IMR-90 (cell line): ENCODE data around the gene OR51D1. TPM values are rescaled to one million over a fixed set of nuclear protein-coding genes. Genes with fewer than 3 reads are reported as not detected.

Experiments
- ATAC-seq: fragments of 200-7000 bp; cut with Tn5 transposase; 2 replicates; pipeline ENCODE4 v1.9.1; 2020; ENCODE audit warnings: low read depth, mild to moderate bottlenecking, moderate library complexity
- BruUV-seq: library from RNA; stranded (reverse); fragments of 400-500 nt; replicated peaks from 2 replicates; lab custom pipeline; 2021; lab: Mats Ljungman, UMichigan
- CTCF ChIA-PET: fragments of 300-600 bp; formaldehyde crosslinking; extraction: SDS; loops from one replicate; lab custom pipeline; 2021; ENCODE audit warnings: antibody characterized with exemption; lab: Yijun Ruan, JAX
- POLR2A ChIA-PET: fragments of 300-600 bp; sonication (Branson Sonifier 250); formaldehyde crosslinking; loops from one replicate; lab custom pipeline; 2022; ENCODE audit warnings: antibody characterized with exemption; ENCODE audit not compliant: unreplicated experiment; lab: Charles Lee
- DNase-seq: peaks from one replicate; pipeline ENCODE4 v3.0.0; 2013
- H2AFZ ChIP-seq: replicated peaks from 2 replicates; pipeline ENCODE3; 2013; ENCODE audit warnings: low read length, mild to moderate bottlenecking; ENCODE audit not compliant: poor library complexity
- H2AK5ac ChIP-seq: 2 replicates; pipeline ENCODE4 v1.6.1; 2013; ENCODE audit warnings: low read depth, low read length, inconsistent platforms
- H2AK9ac ChIP-seq: replicated peaks from 2 replicates; pipeline ENCODE3; 2013; ENCODE audit warnings: mild to moderate bottlenecking, low read depth, low read length, moderate library complexity; ENCODE audit not compliant: poor library complexity
- H2BK120ac ChIP-seq: 2 replicates; pipeline ENCODE4 v1.6.1; 2013; ENCODE audit warnings: low read depth, low read length, inconsistent platforms
- H2BK15ac ChIP-seq: 3 replicates; pipeline ENCODE4 v1.6.1; 2013; ENCODE audit warnings: low read depth, low read length, inconsistent platforms
- H2BK20ac ChIP-seq: 2 replicates; pipeline ENCODE4 v1.6.1; 2013; ENCODE audit warnings: low read depth, mild to moderate bottlenecking, inconsistent platforms, low read length, moderate library complexity
- H2BK5ac ChIP-seq: 2 replicates; pipeline ENCODE4 v1.6.1; 2013; ENCODE audit warnings: mild to moderate bottlenecking, low read depth, low read length, inconsistent platforms; ENCODE audit not compliant: poor library complexity, severe bottlenecking
- H3K14ac ChIP-seq: replicated peaks from 2 replicates; pipeline ENCODE4 v1.6.1; 2013; ENCODE audit warnings: low read depth, low read length, inconsistent platforms
- H3K18ac ChIP-seq: 2 replicates; pipeline ENCODE4 v1.6.1; 2013; ENCODE audit warnings: low read depth, low read length, control low read depth
- H3K23ac ChIP-seq: 2 replicates; pipeline ENCODE4 v1.6.1; 2013; ENCODE audit warnings: low read depth, low read length, inconsistent platforms
- H3K27ac ChIP-seq: 2 replicates; pipeline ENCODE4 v1.5.1; 2013; ENCODE audit warnings: mild to moderate bottlenecking, control low read depth, low read length; ENCODE audit not compliant: insufficient read depth
- H3K27me3 ChIP-seq: 2 replicates; pipeline ENCODE4 v1.6.1; 2013; ENCODE audit warnings: low read length; ENCODE audit not compliant: control insufficient read depth, insufficient read depth
- H3K36me3 ChIP-seq: 2 replicates; pipeline ENCODE4 v1.6.1; 2013; ENCODE audit warnings: low read length, mixed read lengths; ENCODE audit not compliant: control insufficient read depth, insufficient read depth
- H3K4ac ChIP-seq: 2 replicates; pipeline ENCODE4 v1.6.1; 2013; ENCODE audit warnings: low read depth, low read length, inconsistent platforms
- H3K4me1 ChIP-seq: 2 replicates; pipeline ENCODE4 v1.6.1; 2013; ENCODE audit warnings: low read length, mixed read lengths; ENCODE audit not compliant: control insufficient read depth, insufficient read depth
- H3K4me2 ChIP-seq: 2 replicates; pipeline ENCODE4 v1.6.1; 2013; ENCODE audit warnings: low read depth, mild to moderate bottlenecking, control low read depth, low read length, moderate library complexity
- H3K4me3 ChIP-seq: 2 replicates; pipeline ENCODE4 v1.5.1; 2013; ENCODE audit warnings: low read depth, mild to moderate bottlenecking, control low read depth, low read length, moderate library complexity; ENCODE audit not compliant: insufficient read depth
- H3K56ac ChIP-seq: 2 replicates; pipeline ENCODE4 v1.6.1; 2013; ENCODE audit warnings: low read length, inconsistent platforms; ENCODE audit not compliant: insufficient read depth; ENCODE audit errors: extremely low read depth
- H3K79me1 ChIP-seq, 2 experiments: 2 replicates each; pipeline ENCODE4 v1.6.1; 2013; ENCODE audit warnings: low read length in 2 of 2, inconsistent platforms in 1 of 2, low read depth in 1 of 2
- H3K9ac ChIP-seq: 2 replicates; pipeline ENCODE4 v1.6.1; 2013; ENCODE audit warnings: low read depth, low read length, control low read depth
- H3K9me1 ChIP-seq: 2 replicates; pipeline ENCODE4 v1.6.1; 2013; ENCODE audit warnings: low read length, inconsistent platforms; ENCODE audit not compliant: insufficient read depth
- H3K9me3 ChIP-seq: 2 replicates; pipeline ENCODE4 v1.6.1; 2013; ENCODE audit warnings: low read length; ENCODE audit not compliant: control insufficient read depth, insufficient read depth
- H4K20me1 ChIP-seq: 2 replicates; pipeline ENCODE4 v1.6.1; 2013; ENCODE audit warnings: low read length, inconsistent platforms; ENCODE audit not compliant: insufficient read depth
- H4K5ac ChIP-seq: 2 replicates; pipeline ENCODE4 v1.6.1; 2013; ENCODE audit warnings: mild to moderate bottlenecking, low read depth, low read length, control low read depth
- H4K8ac ChIP-seq, 2 experiments: 2 replicates each; pipeline ENCODE4 v1.6.1; 2013; ENCODE audit warnings: low read depth in 2 of 2, low read length in 2 of 2, control low read depth in 1 of 2, inconsistent platforms in 1 of 2
- H4K91ac ChIP-seq: 2 replicates; pipeline ENCODE4 v1.6.1; 2013; ENCODE audit warnings: low read depth, low read length, inconsistent platforms; ENCODE audit not compliant: insufficient read depth
- BHLHE40 ChIP-seq: fragments of 150-350 bp; IDR thresholded peaks from 2 replicates; pipeline ENCODE4 v1.6.1; 2016; ENCODE audit warnings: mild to moderate bottlenecking, low read depth, low read length
- CEBPB ChIP-seq: IDR thresholded peaks from 2 replicates; pipeline ENCODE4 v1.6.1; 2012; ENCODE audit warnings: low read depth, low read length, improper control_type of control experiment
- CHD1 ChIP-seq: IDR thresholded peaks from 2 replicates; pipeline ENCODE4 v1.6.1; 2012; ENCODE audit warnings: low read depth, low read length, improper control_type of control experiment
- MAFK ChIP-seq: IDR thresholded peaks from 2 replicates; pipeline ENCODE4 v1.6.1; 2012; ENCODE audit warnings: low read depth, low read length, improper control_type of control experiment
- MAZ ChIP-seq: IDR thresholded peaks from 2 replicates; pipeline ENCODE4 v1.6.1; 2012; ENCODE audit warnings: low read depth, mild to moderate bottlenecking, low read length, improper control_type of control experiment, moderate library complexity, borderline replicate concordance
- MXI1 ChIP-seq: IDR thresholded peaks from 2 replicates; pipeline ENCODE4 v1.6.1; 2012; ENCODE audit warnings: low read depth, mild to moderate bottlenecking, low read length, moderate library complexity, borderline replicate concordance
- POLR2A ChIP-seq: IDR thresholded peaks from 2 replicates; pipeline ENCODE4 v1.6.1; 2012; ENCODE audit warnings: mild to moderate bottlenecking, low read depth, low read length
- RAD21 ChIP-seq: IDR thresholded peaks from 2 replicates; pipeline ENCODE4 v1.6.1; 2012; ENCODE audit warnings: low read length, improper control_type of control experiment
- RFX5 ChIP-seq: IDR thresholded peaks from 2 replicates; pipeline ENCODE4 v1.8.0; 2012; ENCODE audit warnings: low read depth, mild to moderate bottlenecking, low read length, moderate library complexity
- SMC3 ChIP-seq: fragments of 150-350 bp; IDR thresholded peaks from 2 replicates; pipeline ENCODE4 v1.6.1; 2016; ENCODE audit warnings: low read depth, mild to moderate bottlenecking, antibody characterized with exemption, low read length, moderate library complexity
- WGBS, 2 experiments: methylation state at CpG; one replicate each; pipeline versions ENCODE4 v1.1.5 to v1.1.7; 2013; ENCODE audit warnings: missing lambda C conversion rate in 2 of 2; ENCODE audit not compliant: insufficient read length in 1 of 2; ENCODE audit errors: extremely low coverage in 2 of 2; 5-methylcytosine and 5-hydroxymethylcytosine counted together
- dilution Hi-C: fragments of 300-500 bp; cut with HindIII; formaldehyde crosslinking; loops from one replicate; pipeline ENCODE4 v1.14.3; 2018; ENCODE audit warnings: low sequenced_read_pairs; ENCODE audit not compliant: unreplicated experiment
- in situ Hi-C: fragments of 300-500 bp; cut with MboI; formaldehyde crosslinking; loops from 3 replicates; pipeline ENCODE4 v1.14.3; 2019; ENCODE audit warnings: low sequenced_read_pairs, inconsistent platforms, mixed read lengths
- intact Hi-C: fragments of 100-400 bp; cut with micrococcal nuclease; formaldehyde crosslinking; loops from 2 replicates; pipeline ENCODE4 v1.10.0; 2022
- polyA plus RNA-seq, 3 experiments: library from polyadenylated mRNA; depleted of rRNA; stranded (reverse); fragments of >200 nt; gene quantifications; 2 replicates each; pipeline ENCODE4 v1.2.3, GENCODE V29; 2012; ENCODE audit warnings: low replicate concordance in 1 of 3
- total RNA-seq: library from RNA; depleted of rRNA; stranded (reverse); fragments of >200 nt; gene quantifications from 2 replicates; pipeline ENCODE4 v1.2.3, GENCODE V29; 2012

Gene OR51D1
- total and polyA plus RNA-seq, 2 of the 4 experiments (the other 2 are of a cell fraction), result not detected

GRCh38 chr11:4673781-4674180, 36.5 kb downstream of the OR51D1 start:
- ATAC-seq (no peak), DNase-seq (no peak)
- Histone ChIP-seq H3K4me3 (no peak overlapping the region), H4K5ac (no peak overlapping the region), H3K4ac (no peak overlapping the region), H3K9me3 (no peaks in the 10 kb centered on the region), H3K14ac (no peak overlapping the region), H2AFZ (no peak overlapping the region), H2BK120ac (no peak overlapping the region), H2BK20ac (no peak overlapping the region), H3K56ac (no peak overlapping the region), H3K4me2 (no peak overlapping the region), H2AK9ac (no peak overlapping the region), H3K79me1 (no peaks in the 10 kb centered on the region), H2AK5ac (no peak overlapping the region), H4K8ac (no peak overlapping the region), H2BK15ac (no peak overlapping the region), H2BK5ac (no peak overlapping the region), H3K27me3 (no peaks in the 10 kb centered on the region), H3K36me3 (no peaks in the 10 kb centered on the region), H3K18ac (no peak overlapping the region), H4K20me1 (no peaks in the 10 kb centered on the region), H3K23ac (no peak overlapping the region), H3K27ac (no peak overlapping the region), H3K4me1 (peaks cover 9% of the 10 kb centered on the region), H3K9ac (no peak overlapping the region), H3K9me1 (no peaks in the 10 kb centered on the region), H4K91ac (no peak overlapping the region)
- intact Hi-C loops (no loop called here), in situ Hi-C loops (no loop called here), dilution Hi-C loops (no loop called here)
- no peak for TF ChIP-seq POLR2A
- no peak for TF ChIP-seq MXI1
- TF ChIP-seq CEBPB, result no peak
- no peak for TF ChIP-seq BHLHE40
- no peak for TF ChIP-seq SMC3
- TF ChIP-seq MAZ, result no peak
- TF ChIP-seq RAD21, result no peak
- TF ChIP-seq CHD1, result no peak
- no peak for TF ChIP-seq MAFK
- TF ChIP-seq RFX5, result no peak
- WGBS, 2 experiments, result 60% methylated on average over 1 of the region's 2 CpGs; no CpG with 5 or more reads in 1 of the 2 experiments
- ChIA-PET POLR2A (no interaction called here), CTCF (no interaction called here)
- no TSS peak for BruUV-seq
